Measurements from ENCODE around the gene TTC34.

The TTC34 gene

GRCh38 chr1:2824999-2825398, 23.5 kb upstream of the TTC34 start:
- TF ChIP-seq GATA2 (IDR thresholded peaks at IDR 0.05; ENCODE audit: low read depth, low read length), result no peak
- TF ChIP-seq GATA3 (IDR thresholded peaks at IDR 0.05; ENCODE audit: low read depth, low read length), result no peak

- TF ChIP-seq GATA2 (IDR thresholded peaks at IDR 0.05; ENCODE audit: low read depth, low read length), result no peak
- no peak for TF ChIP-seq GATA3 (IDR thresholded peaks at IDR 0.05; ENCODE audit: low read depth, low read length)
Measured at GRCh38 chr1:2823921-2824610, 22.6 kb upstream of the TTC34 start.

- TF ChIP-seq GATA3 (IDR thresholded peaks at IDR 0.05; ENCODE audit: low read depth, low read length) (no peak), GATA2 (IDR thresholded peaks at IDR 0.05; ENCODE audit: low read depth, low read length) (no peak)
Measured at GRCh38 chr1:2822621-2823145, 21.2 kb upstream of the TTC34 start.

GRCh38 chr1:2821966-2822620, 20.6 kb upstream of the TTC34 start:
- no peak for TF ChIP-seq GATA2 (IDR thresholded peaks at IDR 0.05; ENCODE audit: low read depth, low read length)
- TF ChIP-seq GATA3 (IDR thresholded peaks at IDR 0.05; ENCODE audit: low read depth, low read length), result no peak

GRCh38 chr1:2821373-2821955, 20.0 kb upstream of the TTC34 start:
- TF ChIP-seq GATA2 (IDR thresholded peaks at IDR 0.05; ENCODE audit: low read depth, low read length) (no peak), GATA3 (IDR thresholded peaks at IDR 0.05; ENCODE audit: low read depth, low read length) (no peak)

- TF ChIP-seq GATA2 (IDR thresholded peaks at IDR 0.05; ENCODE audit: low read depth, low read length), result no peak
- no peak for TF ChIP-seq GATA3 (IDR thresholded peaks at IDR 0.05; ENCODE audit: low read depth, low read length)
Measured at GRCh38 chr1:2820731-2821372, 19.4 kb upstream of the TTC34 start.

- TF ChIP-seq GATA2 (IDR thresholded peaks at IDR 0.05; ENCODE audit: low read depth, low read length) (no peak), GATA3 (IDR thresholded peaks at IDR 0.05; ENCODE audit: low read depth, low read length) (no peak)
Measured at GRCh38 chr1:2819831-2820730, 18.6 kb upstream of the TTC34 start.

- TF ChIP-seq GATA3 (IDR thresholded peaks at IDR 0.05; ENCODE audit: low read depth, low read length) (no peak), GATA2 (IDR thresholded peaks at IDR 0.05; ENCODE audit: low read depth, low read length) (no peak)
Measured at GRCh38 chr1:2819429-2819828, 17.9 kb upstream of the TTC34 start.

- TF ChIP-seq GATA3 (IDR thresholded peaks at IDR 0.05; ENCODE audit: low read depth, low read length), result no peak
- TF ChIP-seq GATA2 (IDR thresholded peaks at IDR 0.05; ENCODE audit: low read depth, low read length), result no peak
Measured at GRCh38 chr1:2817784-2818564, 16.5 kb upstream of the TTC34 start.

GRCh38 chr1:2816786-2817185, 15.3 kb upstream of the TTC34 start:
- no peak for TF ChIP-seq GATA3 (IDR thresholded peaks at IDR 0.05; ENCODE audit: low read depth, low read length)

GRCh38 chr1:2815551-2815950, 14.1 kb upstream of the TTC34 start:
- TF ChIP-seq GATA2 (IDR thresholded peaks at IDR 0.05; ENCODE audit: low read depth, low read length), result no peak

GRCh38 chr1:2814511-2815075, 13.1 kb upstream of the TTC34 start:
- TF ChIP-seq GATA3 (IDR thresholded peaks at IDR 0.05; ENCODE audit: low read depth, low read length), result no peak
- TF ChIP-seq GATA2 (IDR thresholded peaks at IDR 0.05; ENCODE audit: low read depth, low read length), result no peak
